ENCODE measurements around the gene TRIO.

GRCh38 chr5:14122089-14122488, 21.1 kb upstream of the TRIO start:
- no peak for TF ChIP-seq EZH2phosphoT487 (conservative IDR thresholded peaks at IDR 0.05; ENCODE audit: low read length)
- no peak for TF ChIP-seq CTCF (IDR thresholded peaks at IDR 0.05; ENCODE audit: insufficient read depth, low read length, poor library complexity, severe bottlenecking)
